Panc1 (cell line): Measurements from ENCODE around the gene PARP15.

Experiments
- CTCF ChIP-seq: fragments of 450-650 bp; IDR thresholded peaks from 2 replicates; pipeline ENCODE4 v1.5.1; 2017; ENCODE audit warnings: mild to moderate bottlenecking
- POLR2AphosphoS5 ChIP-seq: IDR thresholded peaks from 2 replicates; pipeline ENCODE4 v1.6.1; 2012; ENCODE audit warnings: mild to moderate bottlenecking, low read depth, low read length, moderate library complexity
- REST ChIP-seq, 2 experiments: IDR thresholded peaks; 2 replicates each; pipeline ENCODE4 v1.6.1; 2011 to 2012; ENCODE audit warnings: low read depth in 2 of 2, control low read depth in 1 of 2, low read length in 1 of 2, mild to moderate bottlenecking in 1 of 2, moderate library complexity in 1 of 2; ENCODE audit not compliant: insufficient read depth in 1 of 2
- TCF7L2 ChIP-seq: IDR thresholded peaks from 2 replicates; pipeline ENCODE4 v1.6.1; 2011; ENCODE audit warnings: mild to moderate bottlenecking, low read depth, low read length, inconsistent platforms

- no peak for TF ChIP-seq CTCF
- no peak for TF ChIP-seq TCF7L2
- TF ChIP-seq POLR2AphosphoS5, result no peak
- no peak for TF ChIP-seq REST (IDR thresholded peaks at IDR 0.05; ENCODE audit: insufficient read depth in 1 of 2, low read depth in 2 of 2, low read length in 1 of 2)
Measured at GRCh38 chr3:122665881-122666280, 88.4 kb downstream of the PARP15 start.
